Right ventricle myocardium inferior (tissue), 1 donor: ENCODE data around the gene CBR4. TPM values are rescaled to one million over a fixed set of nuclear protein-coding genes. Genes with fewer than 3 reads are reported as not detected.
A peak's percentile ranks its signal among the peaks of the same experiment; 100 is the strongest.
"Not testable (repeated sequence)": the region's sequence is repeated elsewhere in the genome, so short reads cannot be mapped to it uniquely, and the experiment has no call there.

ENCODE experiments used
- ATAC-seq: fragments of 200-7000 bp; cut with Tn5 transposase; one replicate; pipeline ENCODE4 v1.9.1; 2020; ENCODE audit warnings: mild to moderate bottlenecking, moderate library complexity
- DNase-seq: peaks from one replicate; pipeline ENCODE4 v3.0.0; 2021; ENCODE audit errors: missing footprints
- intact Hi-C: fragments of 100-400 bp; cut with DNase I; formaldehyde crosslinking; loops from one replicate; pipeline ENCODE4 v1.11.0; 2022
- total RNA-seq: library from RNA; stranded (reverse); fragmentation: NEBNext Ultra II Directional; extraction: Animal tissue kit (Norgen Biotek cat#: 25700); gene quantifications from one replicate; pipeline ENCODE4 v1.2.1, GENCODE V29; 2021
- donor health status: DM: no; HTN: yes; CAD: no; lungs with severe emphysema.

CBR4 gene
- total RNA-seq, 1 donor from 2014 or later = 19.4 TPM

- DNase-seq = no peak
- intact Hi-C loops = no loop called here
- no peak for ATAC-seq
Measured at GRCh38 chr4:169039251-169039954, 29.3 kb upstream of the CBR4 start.

- no peak for DNase-seq
Measured at GRCh38 chr4:169037506-169037905, 27.5 kb upstream of the CBR4 start.

DNA sequence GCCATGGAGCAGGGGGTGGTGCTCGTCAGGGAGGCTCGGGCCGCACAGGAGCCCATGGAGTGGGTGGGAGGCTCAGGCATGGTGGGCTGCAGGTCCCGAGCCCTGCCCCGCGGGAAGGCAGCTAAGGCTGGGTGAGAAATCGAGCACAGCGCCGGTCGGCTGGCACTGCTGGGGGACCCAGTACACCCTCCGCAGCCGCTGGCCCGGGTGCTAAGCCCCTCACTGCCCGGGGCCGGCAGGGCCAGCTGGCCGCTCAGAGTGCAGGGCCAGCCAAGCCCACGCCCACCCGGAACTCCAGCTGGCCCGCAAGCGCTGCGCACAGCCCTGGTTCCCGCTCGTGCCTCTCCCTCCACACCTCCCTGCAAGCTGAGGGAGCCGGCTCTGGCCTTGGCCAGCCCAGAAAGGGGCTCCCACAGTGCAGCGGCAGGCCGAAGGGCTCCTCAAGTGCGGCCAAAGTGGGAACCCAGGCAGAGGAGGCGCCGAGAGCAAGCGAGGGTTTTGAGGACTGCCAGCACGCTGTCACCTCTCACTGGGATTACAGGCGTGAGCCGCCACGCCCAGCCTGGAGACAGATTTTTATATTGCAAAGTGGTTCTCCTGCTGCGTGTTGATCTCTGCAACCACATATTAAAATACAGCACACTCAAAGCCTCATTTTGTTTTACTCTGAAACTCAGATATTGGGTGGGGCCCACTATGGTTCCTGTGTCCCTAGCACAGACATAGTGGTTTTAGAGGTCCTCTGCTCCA is 26.0 kb upstream of the CBR4 start:
- ATAC-seq, DNase-seq, intact Hi-C loops: not testable (repeated sequence)

More at GRCh38 chr4:169037506-169037905, 27.5 kb upstream of the CBR4 start:
- intact Hi-C loops = no loop called here
- no peak for ATAC-seq

DNA sequence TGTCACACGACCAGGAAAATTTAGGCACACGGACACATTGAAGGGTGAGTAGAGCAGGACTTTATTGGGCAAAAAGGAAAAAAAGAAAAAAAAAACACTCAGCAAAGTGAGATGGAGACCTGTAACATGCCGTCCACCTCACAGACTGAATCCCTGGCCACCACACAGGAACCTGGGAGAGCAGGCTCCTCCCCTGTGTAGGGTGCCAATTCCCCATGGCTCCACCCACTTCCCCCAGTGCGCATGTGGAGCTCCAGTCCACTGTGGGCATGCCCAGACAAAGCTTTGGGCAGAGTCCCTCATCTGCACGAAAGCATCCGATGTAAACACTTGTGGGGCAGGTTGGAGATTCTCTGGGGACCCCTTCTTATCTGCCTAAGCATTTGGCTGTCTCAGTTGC is 23.6 kb upstream of the CBR4 start:
- DNase-seq (no peak), ATAC-seq (no peak)
- intact Hi-C loops = no loop called here

- ATAC-seq = no peak
- DNase-seq = no peak
- intact Hi-C loops = no loop called here
Measured at GRCh38 chr4:169032883-169033645, 23.0 kb upstream of the CBR4 start.

DNA sequence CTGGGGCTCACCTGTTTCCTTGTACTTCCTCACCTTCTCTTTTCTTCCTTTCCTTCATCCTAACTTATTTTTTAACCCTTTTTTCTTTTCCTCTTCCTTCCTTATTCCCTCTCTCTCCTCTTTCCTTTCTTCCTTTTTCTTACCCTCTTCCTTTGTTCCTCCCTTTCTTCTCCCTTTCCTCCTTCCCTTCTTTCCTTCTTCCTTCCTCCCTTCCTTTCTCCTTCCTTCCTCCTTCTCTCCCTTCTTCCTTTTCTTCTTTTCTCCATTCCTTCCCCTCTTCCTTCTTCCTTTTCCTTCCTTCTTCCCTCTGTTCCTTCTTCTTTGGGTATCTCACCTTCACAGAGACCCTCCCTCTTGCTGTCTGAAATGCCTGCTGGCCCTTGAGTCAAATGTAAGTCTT is 22.1 kb upstream of the CBR4 start:
- ATAC-seq = no peak
- intact Hi-C loops = no loop called here
- DNase-seq = no peak

GRCh38 chr4:169031392-169031791 is 21.3 kb upstream of the CBR4 start:
- DNase-seq = no peak
- no peak for ATAC-seq
- intact Hi-C loops = no loop called here

- ATAC-seq (no peak), DNase-seq (no peak)
- intact Hi-C loops = no loop called here
Measured at GRCh38 chr4:169030562-169030982, 20.5 kb upstream of the CBR4 start.

- DNase-seq = no peak
- no peak for ATAC-seq
- intact Hi-C loops = loop anchor here (10.0 kb wide), 1 partner anchor 535 kb away; no protein-coding TSS in a partner anchor
Measured at GRCh38 chr4:169029947-169030346, 19.9 kb upstream of the CBR4 start.

- intact Hi-C loops = loop anchor here (10.0 kb wide), 1 partner anchor 537 kb away; no protein-coding TSS in a partner anchor
- ATAC-seq = no peak
- DNase-seq = no peak
Measured at GRCh38 chr4:169027663-169028062, 17.6 kb upstream of the CBR4 start.

- no peak for ATAC-seq
- intact Hi-C loops = loop anchor here (2.0 to 10.0 kb wide), 2 partner anchors 462 to 540 kb away; no protein-coding TSS in a partner anchor
Measured at GRCh38 chr4:169025184-169025583, 15.1 kb upstream of the CBR4 start.

GRCh38 chr4:169024762-169025161 is 14.7 kb upstream of the CBR4 start:
- DNase-seq = no peak
- intact Hi-C loops = loop anchor here (2.0 to 10.0 kb wide), 2 partner anchors 462 to 540 kb away; no protein-coding TSS in a partner anchor
- peak; percentile 78 for ATAC-seq

More at GRCh38 chr4:169025184-169025583, 15.1 kb upstream of the CBR4 start:
- no peak for DNase-seq

- intact Hi-C loops = no loop called here
- ATAC-seq (no peak), DNase-seq (no peak)
Measured at GRCh38 chr4:169018406-169018805, 8.4 kb upstream of the CBR4 start.

DNA sequence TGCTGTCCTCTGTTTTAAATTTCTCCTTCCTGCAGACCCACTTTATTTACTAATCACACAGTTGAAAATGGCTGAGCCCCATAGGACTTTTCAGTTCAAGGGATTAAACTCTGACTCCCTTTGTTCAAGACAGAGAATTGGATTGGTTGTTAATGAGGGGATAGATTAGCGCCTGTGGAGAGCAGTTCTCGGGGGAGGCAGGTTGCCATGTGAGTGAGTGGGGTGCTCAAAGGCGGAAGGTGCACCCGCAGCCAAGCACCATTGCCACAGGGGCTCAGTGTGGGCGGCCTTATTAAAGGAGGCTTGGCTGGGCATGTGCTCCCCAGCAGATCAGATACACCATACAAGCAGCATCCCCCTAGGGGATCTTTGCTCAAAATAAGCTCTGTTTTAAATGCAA is 7.9 kb upstream of the CBR4 start:
- DNase-seq (no peak), ATAC-seq (no peak)
- intact Hi-C loops = no loop called here

DNA sequence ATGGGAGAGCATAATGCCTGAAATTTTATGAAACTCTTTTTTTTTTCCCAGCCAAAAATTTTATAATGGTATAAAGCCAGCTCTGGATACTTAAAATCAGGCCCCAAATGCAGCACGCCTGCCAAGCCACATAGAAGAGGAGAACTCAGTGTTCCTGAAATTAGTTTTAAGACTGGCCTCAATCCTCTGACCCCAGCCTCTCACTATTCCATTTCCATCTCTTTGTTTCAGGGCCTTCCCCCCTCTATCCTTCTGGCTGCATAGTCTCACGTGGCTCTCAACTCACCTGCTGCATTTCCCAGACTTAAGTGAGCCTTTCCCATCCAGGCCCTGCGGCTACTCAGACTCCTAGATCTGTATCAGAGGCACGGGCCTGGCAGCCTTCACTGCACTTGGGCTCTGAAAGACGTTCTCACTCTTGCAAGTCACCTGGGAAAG is 5.2 kb upstream of the CBR4 start:
- DNase-seq = peak; percentile 75
- peak; percentile 53 for ATAC-seq
- intact Hi-C loops = no loop called here

- intact Hi-C loops = loop anchor here (5.0 kb wide), 1 partner anchor 258 kb away; the partner anchor contains the start of gene SH3RF1
- ATAC-seq = no peak
- DNase-seq = no peak
Measured at GRCh38 chr4:169014586-169014985, 4.5 kb upstream of the CBR4 start.

- no peak for ATAC-seq
- DNase-seq = no peak
- intact Hi-C loops = loop anchor here (5.0 kb wide), 1 partner anchor 259 kb away; the partner anchor contains the start of gene SH3RF1
Measured at GRCh38 chr4:169013396-169013795, 3.3 kb upstream of the CBR4 start.

DNA sequence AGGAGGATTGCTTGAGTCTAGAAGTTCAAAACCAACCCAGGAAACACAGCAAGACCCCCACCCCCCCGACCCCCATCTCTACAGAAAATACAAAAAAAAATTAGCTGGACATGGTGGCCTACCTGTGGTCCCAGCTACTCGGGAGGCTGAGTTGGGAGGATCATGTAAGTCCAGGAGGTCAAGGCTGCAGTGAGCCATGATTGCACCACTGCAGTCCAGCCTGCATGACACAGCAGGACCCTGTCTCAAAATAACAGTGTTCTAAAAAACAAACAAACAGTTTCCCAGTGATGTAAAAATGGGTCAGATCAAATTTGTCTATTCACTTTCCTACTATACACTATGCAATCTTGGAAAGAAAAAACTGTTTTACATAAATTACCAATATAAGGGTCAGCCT is 2.0 kb upstream of the CBR4 start:
- DNase-seq = no peak
- intact Hi-C loops = loop anchor here (5.0 kb wide), 1 partner anchor 260 kb away; the partner anchor contains the start of gene SH3RF1
- ATAC-seq = no peak
